AG04449 (cell line): Measurements from ENCODE around the gene RARB.
A peak's percentile ranks its signal among the peaks of the same experiment; 100 is the strongest.

Experiments used
- CTCF ChIA-PET: fragments of 350-600 bp; formaldehyde crosslinking; extraction: SDS; loops from one replicate; lab custom pipeline; 2021; ENCODE audit warnings: antibody characterized with exemption; lab: Yijun Ruan, JAX
- POLR2A ChIA-PET: fragments of 400-600, 350-600 bp; formaldehyde crosslinking; extraction: SDS; loops from one replicate; lab custom pipeline; 2020; ENCODE audit warnings: antibody characterized with exemption, inconsistent platforms; lab: Yijun Ruan, JAX
- DNase-seq: peaks from one replicate; pipeline ENCODE4 v3.0.0-alpha.2; 2010; ENCODE audit warnings: low read depth, low spot score
- H3K4me3 ChIP-seq: 2 replicates; pipeline ENCODE4 v1.5.1; 2011; ENCODE audit warnings: low read depth, mild to moderate bottlenecking, control low read depth, low read length
- CTCF ChIP-seq: IDR thresholded peaks from one replicate; pipeline ENCODE4 v1.5.1; 2011; ENCODE audit warnings: mild to moderate bottlenecking, moderate library complexity, low read length, control low read depth, inconsistent platforms; ENCODE audit not compliant: insufficient read depth; ENCODE audit errors: missing control alignments

The RARB gene

GRCh38 chr3:25427942-25428788 is at the start of gene RARB:
Gene RARB, plus strand, starts transcription at chr3:25428263. Its CDS starts 469 bp downstream, at chr3:25428732.
- POLR2A ChIA-PET: interaction anchor here (0.7 to 2.3 kb wide), 8 partner anchors 27 to 393 kb away, joined by 3 to 14 read pairs (median 4); no protein-coding TSS in a partner anchor

GRCh38 chr3:25378786-25379311 is 49.2 kb upstream of the RARB start:
- TF ChIP-seq CTCF: no peak
- ChIA-PET CTCF (interaction anchor here (1.1 to 1.2 kb wide), 2 partner anchors 214 to 216 kb away, joined by 4 read pairs; no protein-coding TSS in a partner anchor), POLR2A (no interaction called here)
- no peak for DNase-seq
- H3K4me3 ChIP-seq: no peak overlapping the region

More at GRCh38 chr3:25427942-25428788, at the start of gene RARB:
- peak within 1 kb of the TSS; percentile 73 for H3K4me3 ChIP-seq
- TF ChIP-seq CTCF: no peak
- peak; percentile 78 for DNase-seq
- CTCF ChIA-PET: interaction anchor here (0.8 to 4.6 kb wide), 6 partner anchors 13 to 1437 kb away, joined by 3 to 51 read pairs (median 4); no protein-coding TSS in a partner anchor

GRCh38 chr3:25380222-25380739 is 47.8 kb upstream of the RARB start:
- ChIA-PET POLR2A (no interaction called here), CTCF (interaction anchor here (1.2 kb wide), 1 partner anchor 213 kb away, joined by 4 read pairs; no protein-coding TSS in a partner anchor)
- H3K4me3 ChIP-seq: no peak overlapping the region
- DNase-seq: peak; percentile 21
- TF ChIP-seq CTCF: no peak

GRCh38 chr3:25381083-25381482 is 47.0 kb upstream of the RARB start:
- CTCF ChIA-PET: no interaction called here
- no peak overlapping the region for H3K4me3 ChIP-seq
- POLR2A ChIA-PET: no interaction called here
- no peak for TF ChIP-seq CTCF
- DNase-seq: no peak

- TF ChIP-seq CTCF: no peak
- no peak overlapping the region for H3K4me3 ChIP-seq
- ChIA-PET POLR2A (no interaction called here), CTCF (no interaction called here)
- no peak for DNase-seq
Observed at GRCh38 chr3:25384471-25384870, 43.6 kb upstream of the RARB start.

- ChIA-PET CTCF (no interaction called here), POLR2A (no interaction called here)
- no peak for DNase-seq
- H3K4me3 ChIP-seq: no peak overlapping the region
- TF ChIP-seq CTCF: no peak
Observed at GRCh38 chr3:25385807-25386460, 42.1 kb upstream of the RARB start.
